ENCODE results near the gene HSD17B7.

HSD17B7 gene

DNA sequence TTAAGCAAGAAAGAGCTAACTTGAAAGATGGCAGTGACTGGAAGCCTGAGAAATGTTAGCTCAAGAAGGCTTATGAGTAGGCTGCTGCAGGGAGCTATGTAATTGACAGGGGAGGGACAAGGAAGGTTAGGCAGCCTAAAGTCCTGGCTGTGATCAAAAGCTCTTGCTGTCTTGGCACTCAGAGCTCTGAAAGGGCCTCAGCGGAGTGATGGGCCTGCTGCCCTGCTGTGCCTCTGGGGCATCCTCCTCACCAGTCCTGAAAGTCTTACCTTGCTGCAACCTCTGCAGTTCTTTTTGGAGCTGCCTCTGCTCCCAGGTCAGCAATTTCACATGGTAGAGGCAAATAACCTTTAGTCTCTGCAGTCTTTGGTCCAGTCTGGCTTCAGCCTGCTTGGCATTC is 68.7 kb downstream of the HSD17B7 start:
- DNase-seq, result no peak

DNA sequence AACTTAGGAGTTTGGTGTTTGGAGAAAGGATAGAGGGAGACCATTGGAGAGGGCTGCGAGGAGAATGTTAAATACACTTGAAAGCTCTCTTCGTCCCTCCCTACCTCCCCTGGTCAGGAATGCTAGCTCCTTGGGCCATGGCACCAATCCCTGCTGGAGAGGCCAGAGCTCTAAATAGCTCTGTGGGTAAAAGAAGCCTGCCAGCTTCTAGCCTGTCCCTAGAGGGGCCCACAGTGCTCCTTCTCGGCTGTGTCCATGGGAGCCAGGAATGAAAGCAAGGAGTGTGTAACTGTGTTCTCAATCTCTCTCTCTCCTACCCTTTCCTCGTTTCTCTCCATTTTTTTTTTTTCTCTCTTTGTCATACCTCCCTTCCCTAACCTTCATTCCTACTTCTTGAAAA is 70.6 kb downstream of the HSD17B7 start, which contains the start of gene CCDC190:
TSS of gene CCDC190 (minus strand) at position 75 of the 400 bp plus-strand sequence. CDS start 1,529 bp downstream, outside the sequence.
- no peak for DNase-seq

DNA sequence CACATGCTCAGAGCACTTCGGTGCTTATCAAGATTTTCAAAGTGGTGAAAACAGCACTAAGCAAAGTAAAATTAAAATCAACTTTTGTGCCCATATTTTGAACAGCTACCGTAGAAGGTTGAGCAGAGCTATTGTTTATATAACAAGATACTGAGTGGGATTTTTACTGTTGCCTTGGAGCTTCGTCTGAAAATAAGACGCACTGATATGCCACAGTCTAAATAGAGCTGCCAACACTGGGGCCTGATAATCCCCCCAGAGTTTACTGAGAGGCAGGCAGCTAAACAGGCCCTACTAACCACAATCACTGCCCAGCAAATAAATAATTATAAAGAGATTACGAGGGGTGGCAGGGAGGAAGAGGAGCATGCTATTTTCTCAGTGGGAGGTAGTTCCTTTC is 71.1 kb downstream of the HSD17B7 start:
- no peak for DNase-seq
